GM12865 (cell line): ENCODE measurements around the gene CHCHD6.

Experiments
- DNase-seq: peaks from one replicate; pipeline ENCODE4 v3.0.0; 2010; ENCODE audit warnings: low read depth
- H3K4me3 ChIP-seq: 2 replicates; pipeline ENCODE4 v1.5.1; 2011; ENCODE audit warnings: mild to moderate bottlenecking, low read depth, low read length, control low read depth
- CTCF ChIP-seq: IDR thresholded peaks from 2 replicates; pipeline ENCODE4 v1.5.1; 2011; ENCODE audit warnings: low read length, control low read depth, low read depth, inconsistent platforms; ENCODE audit not compliant: insufficient read depth; ENCODE audit errors: missing control alignments

The CHCHD6 gene

DNA sequence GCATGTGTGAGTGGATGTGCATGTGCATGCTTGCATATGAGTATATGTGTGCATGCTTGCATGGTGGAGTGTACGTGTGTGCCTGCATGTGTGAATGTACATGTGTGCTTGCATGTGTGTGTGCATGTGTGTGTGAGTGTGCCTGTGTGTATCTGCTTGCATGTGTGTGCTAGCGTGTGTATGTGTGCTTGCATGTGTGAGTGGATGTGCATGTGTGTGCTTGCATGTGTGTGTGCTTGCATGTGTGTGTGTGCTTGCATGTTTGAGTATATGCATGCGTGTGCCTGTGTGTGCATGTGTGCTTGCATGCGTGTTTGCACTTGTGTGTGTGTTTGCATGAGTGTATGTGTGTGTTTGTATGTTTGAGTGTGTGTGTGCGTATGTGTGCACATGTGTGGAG, 274.3 kb downstream of the CHCHD6 start:
- no peak overlapping the region for H3K4me3 ChIP-seq
- TF ChIP-seq CTCF: no peak
- no peak for DNase-seq

DNA sequence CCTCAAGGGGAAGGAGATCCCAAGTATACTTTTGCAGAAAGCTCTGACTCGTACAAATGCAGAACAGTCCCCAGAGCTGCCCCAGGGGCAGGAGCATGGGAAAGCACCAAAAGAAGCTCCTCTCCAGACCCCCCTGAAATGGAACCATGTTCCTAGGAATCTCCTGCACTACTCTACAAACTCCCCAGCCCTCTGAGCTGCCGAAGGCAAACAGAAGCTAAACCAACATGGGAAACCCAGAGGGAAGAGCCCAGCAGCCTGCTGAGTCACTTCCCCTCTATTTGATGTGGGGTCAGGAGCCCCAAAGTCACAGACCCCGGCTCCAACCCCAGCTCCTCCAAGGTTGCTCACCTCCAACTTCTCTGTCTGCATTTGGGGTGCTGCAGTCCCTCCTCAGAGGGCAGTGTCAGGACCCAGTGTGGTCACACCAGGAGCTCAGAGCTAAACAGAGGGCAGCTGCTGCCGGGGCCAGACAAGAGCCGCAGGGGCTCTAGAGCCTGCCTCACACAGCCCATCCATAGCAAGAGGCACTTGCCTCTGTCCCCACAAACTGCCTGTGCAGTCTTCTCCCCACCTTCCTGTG, 275.1 kb downstream of the CHCHD6 start:
- DNase-seq: no peak
- no peak for TF ChIP-seq CTCF
- H3K4me3 ChIP-seq: no peak overlapping the region

DNA sequence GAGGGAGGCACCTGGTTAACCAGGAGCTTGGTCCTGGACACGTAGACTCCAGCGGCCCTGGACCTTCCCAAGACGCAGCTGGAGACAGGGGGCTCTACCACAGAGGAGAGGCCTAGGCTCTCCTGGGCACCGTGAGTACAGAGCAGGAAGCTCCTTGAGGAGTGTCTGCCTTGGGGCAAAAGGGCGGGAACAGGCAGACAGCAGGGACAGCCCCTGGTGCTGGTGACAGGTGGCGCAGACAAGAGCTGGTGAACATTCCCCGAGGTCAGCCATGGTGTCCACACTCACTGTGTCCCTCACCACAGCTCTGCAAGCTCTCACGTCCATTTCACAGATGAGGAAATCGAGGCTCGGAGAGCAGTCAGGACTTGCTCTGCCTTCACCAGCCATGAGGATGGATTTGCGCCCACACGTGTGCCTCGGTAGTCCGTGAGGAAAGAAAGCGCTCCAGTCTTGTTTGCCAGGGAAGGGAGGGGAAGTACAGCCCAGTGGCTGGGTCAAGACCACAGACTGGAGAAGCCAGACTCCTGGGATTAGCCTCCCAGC, 276.3 kb downstream of the CHCHD6 start:
- DNase-seq: no peak
- TF ChIP-seq CTCF: no peak

DNA sequence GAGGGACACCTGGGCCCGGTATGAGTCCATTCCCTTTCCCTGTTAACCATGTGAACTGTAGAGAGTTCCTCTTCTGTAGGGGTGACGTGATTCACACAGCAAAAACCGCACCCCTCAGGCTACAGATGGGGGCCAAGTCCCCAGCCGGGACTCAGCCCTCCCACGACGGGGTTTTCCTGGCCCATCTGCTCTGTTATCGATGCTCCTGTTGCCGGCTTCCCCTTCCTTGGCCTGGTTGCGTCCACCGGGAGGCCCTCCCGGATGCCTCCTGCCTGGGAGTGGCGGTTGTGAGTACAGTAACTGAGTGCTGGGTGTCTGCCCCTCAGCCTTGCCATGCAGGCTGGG, 278.1 kb downstream of the CHCHD6 start:
- peak overlapping the region; percentile 76 for H3K4me3 ChIP-seq
- no peak for TF ChIP-seq CTCF
- DNase-seq: peak; percentile 75

More for the DNA sequence above, 276.3 kb downstream of the CHCHD6 start:
- H3K4me3 ChIP-seq: no peak overlapping the region

DNA sequence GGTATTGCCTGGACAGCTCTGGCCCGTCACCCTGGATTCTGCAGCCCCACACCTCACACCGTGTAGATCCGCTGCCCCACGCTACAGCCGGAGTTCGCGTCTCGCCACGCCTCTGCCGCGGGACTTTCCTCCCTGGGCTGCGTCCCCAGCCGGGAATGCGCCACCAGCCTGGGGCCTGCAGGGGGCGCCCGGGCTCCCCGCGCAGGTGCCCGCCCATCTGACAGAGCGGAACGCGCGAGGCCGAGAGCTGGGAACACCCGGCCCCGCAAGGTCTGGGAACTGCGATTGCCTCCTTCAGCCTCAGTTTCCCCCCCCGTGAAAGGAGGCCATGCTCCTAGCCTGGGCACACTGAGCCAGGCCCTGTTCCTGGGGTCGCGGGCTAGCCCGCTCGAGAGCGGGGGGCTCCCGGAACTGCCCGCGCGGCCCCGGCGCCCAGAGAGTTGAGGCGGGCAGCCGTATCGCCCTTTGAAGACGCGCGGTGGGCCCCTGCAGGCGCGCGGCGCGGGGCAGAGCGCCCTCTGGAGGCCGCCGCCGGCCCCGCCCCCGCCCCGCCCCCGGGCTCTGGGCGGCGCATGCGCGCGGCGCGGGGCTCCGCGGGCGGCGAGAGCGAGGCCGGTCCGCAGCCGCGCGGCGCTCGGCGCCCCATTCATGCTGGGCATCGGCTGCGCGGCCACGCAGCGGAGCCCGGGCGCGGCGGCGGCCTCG, 278.6 kb downstream of the CHCHD6 start, which contains the start of gene PLXNA1:
Gene PLXNA1, plus strand, starts transcription at position 645 of the 705 bp plus-strand sequence. CDS start 5,479 bp downstream, outside the sequence.
- peak; percentile 97 for TF ChIP-seq CTCF
- peak; percentile 91 for DNase-seq
- peak within 1 kb of the TSS; percentile 76 for H3K4me3 ChIP-seq

GRCh38 chr3:126983276-126983652, 279.2 kb downstream of the CHCHD6 start:
- peak overlapping the region; percentile 63; the same call in 1 of the 2 replicates for H3K4me3 ChIP-seq
- no peak for TF ChIP-seq CTCF
- DNase-seq: no peak
